Adipocyte (in vitro differentiated cells): ENCODE data around the gene ADRA2B.
"Not testable (repeated sequence)": the region's sequence is repeated elsewhere in the genome, so short reads cannot be mapped to it uniquely, and the experiment has no call there.

ENCODE experiments used
- DNase-seq: peaks from one replicate; pipeline ENCODE4 v3.0.0-alpha.2; 2015; ENCODE audit warnings: low read depth
- H3K27me3 ChIP-seq: replicated peaks from 2 replicates; pipeline ENCODE4 v1.7.0; 2013; ENCODE audit warnings: mild to moderate bottlenecking, low read length, moderate library complexity; ENCODE audit not compliant: control insufficient read depth, insufficient read depth
- H3K36me3 ChIP-seq: 2 replicates; pipeline ENCODE4 v1.7.0; 2013; ENCODE audit warnings: low read length, mild to moderate bottlenecking, moderate library complexity; ENCODE audit not compliant: control insufficient read depth, insufficient read depth, severe bottlenecking
- H3K4me1 ChIP-seq: 2 replicates; pipeline ENCODE4 v1.7.0; 2013; ENCODE audit warnings: mild to moderate bottlenecking, low read length, moderate library complexity; ENCODE audit not compliant: control insufficient read depth, insufficient read depth
- H3K4me3 ChIP-seq: 2 replicates; pipeline ENCODE4 v1.7.0; 2013; ENCODE audit warnings: mild to moderate bottlenecking, low read length, moderate library complexity
- H3K9ac ChIP-seq: 2 replicates; pipeline ENCODE4 v1.7.0; 2013; ENCODE audit warnings: mild to moderate bottlenecking, low read length, moderate library complexity
- H3K9me3 ChIP-seq: 2 replicates; pipeline ENCODE4 v1.7.0; 2013; ENCODE audit warnings: mild to moderate bottlenecking, low read length, moderate library complexity; ENCODE audit not compliant: control insufficient read depth

The ADRA2B gene

DNA sequence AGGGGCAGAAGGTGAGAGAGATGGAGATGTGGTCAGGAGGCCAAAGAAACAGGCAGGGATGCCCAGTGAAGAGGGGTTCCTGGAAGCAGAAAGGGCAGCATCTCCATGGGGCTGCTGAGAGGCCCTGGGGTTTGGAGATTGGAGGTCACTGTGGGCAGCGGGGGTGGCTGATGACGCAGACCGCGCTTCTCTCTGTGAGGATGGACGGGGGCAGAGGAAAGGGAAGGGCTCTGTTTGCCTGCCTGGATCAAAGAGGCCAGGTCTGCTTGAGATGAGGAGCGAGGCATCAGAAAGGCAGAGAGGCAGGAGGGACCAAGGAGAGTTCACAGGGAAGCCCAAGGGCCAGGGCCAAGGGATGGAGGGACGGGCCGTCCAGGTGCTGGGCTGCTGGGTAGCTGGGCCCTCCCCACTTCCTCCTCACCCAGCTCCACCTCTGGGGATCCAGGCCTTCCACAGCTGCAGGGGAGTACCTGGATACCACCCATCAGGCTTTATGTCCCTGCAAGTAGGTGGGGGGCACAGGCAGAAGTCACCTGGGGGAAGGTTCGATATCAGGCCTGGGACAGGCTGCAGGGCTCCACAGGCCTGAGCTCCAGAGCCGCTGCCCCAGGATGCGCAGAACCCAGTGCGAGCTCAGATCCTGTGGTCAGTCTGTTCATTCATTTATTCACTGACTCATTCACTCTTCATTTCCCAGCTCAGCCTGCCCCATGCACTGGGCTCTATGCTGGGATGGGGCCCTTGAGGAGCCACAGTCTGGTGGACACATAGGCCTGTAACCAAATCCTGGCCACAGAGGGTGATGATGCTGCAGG, 30.6 kb downstream of the ADRA2B start:
- DNase-seq: no peak
- no peak overlapping the region for H3K9ac ChIP-seq
- no peak overlapping the region for H3K4me3 ChIP-seq
- no peaks in the 10 kb centered on the region for H3K36me3 ChIP-seq
- H3K9me3 ChIP-seq: peaks cover 2% of the 10 kb centered on the region
- peaks cover 9% of the 10 kb centered on the region for H3K27me3 ChIP-seq
- peaks cover 4% of the 10 kb centered on the region for H3K4me1 ChIP-seq

DNA sequence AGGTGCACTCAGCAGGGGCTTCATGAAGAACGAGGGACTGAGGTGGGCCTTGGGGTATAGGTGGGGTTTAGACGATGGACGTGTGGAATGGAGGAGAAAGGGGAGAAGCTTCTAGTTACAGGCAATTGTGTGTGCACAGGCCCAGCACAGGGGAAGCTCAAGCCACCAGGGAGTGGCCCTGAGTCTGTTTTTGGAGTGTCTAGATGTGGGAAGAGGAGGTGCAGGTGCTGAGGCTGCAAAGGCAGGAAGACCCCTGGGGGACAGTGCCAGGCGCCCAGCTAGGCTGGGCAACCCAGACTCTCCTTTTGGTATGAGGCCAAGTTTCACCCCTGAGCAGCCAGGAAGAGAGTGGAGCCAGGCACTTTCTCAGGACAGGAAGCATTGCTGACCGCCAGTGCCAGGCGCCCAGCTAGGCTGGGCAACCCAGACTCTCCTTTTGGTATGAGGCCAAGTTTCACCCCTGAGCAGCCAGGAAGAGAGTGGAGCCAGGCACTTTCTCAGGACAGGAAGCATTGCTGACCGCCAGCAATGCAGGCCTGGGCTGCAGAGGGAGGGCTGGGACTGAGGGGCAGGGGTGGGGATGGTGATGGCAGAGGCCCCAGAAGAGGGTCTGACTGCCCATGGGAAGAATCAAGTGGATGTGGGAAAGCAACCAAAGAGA, 31.4 kb downstream of the ADRA2B start:
- not testable (repeated sequence) for H3K27me3 ChIP-seq, H3K9me3 ChIP-seq, H3K36me3 ChIP-seq, DNase-seq, H3K4me3 ChIP-seq, H3K4me1 ChIP-seq, H3K9ac ChIP-seq

DNA sequence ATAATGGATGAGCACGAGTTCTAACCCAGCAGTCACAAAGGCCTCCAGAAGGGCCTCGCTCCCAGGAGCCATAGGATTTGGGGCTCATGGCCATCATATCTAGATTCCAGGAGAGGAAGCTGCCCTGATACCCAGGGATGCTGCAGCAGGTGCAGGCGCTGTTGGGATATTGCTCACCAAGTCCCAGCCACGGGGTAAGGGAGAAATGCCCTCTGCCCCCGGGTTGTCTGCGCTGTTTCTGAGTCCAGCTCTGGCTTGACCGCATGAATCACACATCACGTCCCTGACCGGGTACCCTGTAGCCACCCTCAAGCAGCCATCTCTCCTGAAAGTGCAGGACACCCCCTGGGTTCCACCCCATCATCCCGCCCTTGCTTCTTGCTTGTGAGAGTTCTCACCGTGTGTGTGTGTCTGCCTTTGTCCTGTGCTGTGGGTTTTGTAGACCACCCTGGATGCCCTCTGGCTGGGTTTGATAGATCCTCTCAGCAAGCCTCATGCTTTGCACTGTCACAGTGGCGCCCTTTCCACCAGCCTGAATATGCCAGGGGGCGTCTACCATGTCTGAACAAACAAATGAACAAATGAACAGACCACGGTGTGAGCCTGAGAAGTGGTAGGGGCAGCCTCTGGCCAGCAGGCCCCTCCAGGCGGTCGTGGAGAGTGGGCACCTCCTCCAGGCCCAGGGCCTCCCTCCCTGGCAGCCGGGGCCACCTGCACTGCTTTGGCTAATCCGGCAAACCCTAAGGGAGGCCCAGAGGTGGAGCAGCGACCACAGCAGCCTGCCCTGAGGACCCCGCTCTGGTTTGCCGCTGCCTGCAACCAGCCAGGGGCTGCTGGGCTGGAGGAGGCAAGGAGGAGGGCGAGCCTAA, 32.1 kb downstream of the ADRA2B start:
- no peaks in the 10 kb centered on the region for H3K36me3 ChIP-seq
- DNase-seq: no peak
- H3K27me3 ChIP-seq: peaks cover 9% of the 10 kb centered on the region
- no peak overlapping the region for H3K4me3 ChIP-seq
- peaks cover 4% of the 10 kb centered on the region for H3K9me3 ChIP-seq
- no peak overlapping the region for H3K9ac ChIP-seq
- H3K4me1 ChIP-seq: peaks cover 9% of the 10 kb centered on the region

DNA sequence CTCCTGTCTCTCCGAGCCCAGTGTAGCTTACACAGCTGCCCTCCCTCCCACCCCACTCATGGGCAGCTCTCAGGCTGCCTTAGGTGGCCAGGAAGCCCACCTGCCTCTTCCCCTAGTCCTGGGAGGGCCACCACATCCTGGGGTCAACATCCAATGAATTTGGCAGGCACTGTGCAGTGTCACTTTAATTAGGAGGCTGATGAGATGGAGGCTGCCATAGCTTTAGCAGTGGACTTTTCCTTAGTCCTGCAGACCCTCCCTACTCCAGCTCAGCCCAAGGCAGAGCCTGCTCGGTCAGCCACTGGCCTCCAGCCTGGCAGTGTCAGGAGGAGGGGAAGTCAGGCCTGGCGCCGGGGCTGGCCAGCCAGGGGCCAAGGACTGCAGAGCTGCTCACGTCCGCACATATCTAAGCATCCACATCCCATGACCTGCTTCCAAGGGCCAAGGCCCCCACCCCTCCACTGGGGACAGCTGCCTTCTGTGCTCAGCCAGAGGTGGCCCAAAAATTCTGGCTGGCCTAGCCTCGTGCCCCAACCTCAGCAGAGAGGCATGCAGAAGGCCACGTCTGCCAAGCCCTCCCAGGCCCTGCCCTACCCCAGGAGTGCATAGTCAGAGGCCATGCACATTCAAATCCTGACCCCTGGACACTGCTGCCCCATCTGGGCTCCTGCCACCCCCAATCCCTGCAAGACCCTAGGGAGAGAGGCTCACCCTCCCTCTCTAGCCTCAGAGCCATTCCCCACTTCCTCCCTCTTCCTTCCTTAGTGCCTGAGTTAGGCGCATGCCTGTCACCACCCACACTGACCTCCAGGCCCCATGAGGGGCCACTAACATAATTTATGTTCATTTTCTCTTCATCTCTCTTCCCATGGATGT, 33.1 kb downstream of the ADRA2B start:
- Histone ChIP-seq H3K4me3 (no peak overlapping the region), H3K4me1 (peaks cover 15% of the 10 kb centered on the region), H3K36me3 (no peaks in the 10 kb centered on the region), H3K27me3 (peaks cover 4% of the 10 kb centered on the region), H3K9me3 (peaks cover 4% of the 10 kb centered on the region), H3K9ac (no peak overlapping the region)
- DNase-seq: no peak

DNA sequence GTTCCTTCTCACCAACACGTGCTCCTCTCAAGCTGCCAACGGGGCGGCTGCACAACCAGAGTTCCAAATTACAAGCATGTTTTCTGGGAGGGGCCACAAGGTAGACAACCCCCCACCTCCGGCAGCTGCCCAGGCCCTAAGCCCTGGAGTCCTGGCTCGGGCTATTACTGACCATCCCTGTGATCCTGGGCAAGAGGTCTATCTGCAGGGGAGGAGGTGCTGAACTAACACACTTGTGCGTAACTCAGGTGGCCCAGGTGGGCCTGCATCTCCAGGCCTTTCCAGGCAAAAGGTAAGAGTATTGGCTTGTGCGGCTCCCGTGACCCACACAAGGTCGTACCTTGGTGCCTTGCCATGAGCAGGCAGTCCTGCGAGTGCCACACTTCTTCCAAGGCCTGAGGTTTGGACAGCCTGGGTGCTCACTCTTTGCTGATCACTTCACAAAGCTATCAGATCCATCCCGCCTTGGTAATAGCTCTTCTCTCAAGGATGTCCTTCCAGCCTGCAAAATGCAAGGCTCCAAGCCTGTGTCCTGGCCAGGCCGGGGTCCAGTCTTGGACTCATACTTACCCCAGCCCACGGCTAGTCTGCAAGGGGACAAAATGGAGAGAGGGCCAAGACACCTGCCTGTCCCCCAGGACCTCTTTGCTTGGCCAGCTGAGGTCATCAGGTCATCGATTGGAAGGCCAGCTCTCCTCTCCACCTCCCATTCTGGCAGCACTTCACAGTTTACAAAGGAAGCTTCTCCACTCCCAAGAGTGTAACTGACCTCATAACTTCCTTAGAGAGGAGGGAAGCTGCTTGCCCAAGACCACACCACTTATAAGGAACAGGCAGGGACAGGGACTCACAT, 33.9 kb downstream of the ADRA2B start:
- Histone ChIP-seq H3K9me3 (peaks cover 4% of the 10 kb centered on the region), H3K36me3 (no peaks in the 10 kb centered on the region), H3K9ac (no peak overlapping the region), H3K4me3 (no peak overlapping the region), H3K27me3 (no peaks in the 10 kb centered on the region), H3K4me1 (peaks cover 15% of the 10 kb centered on the region)
- DNase-seq: no peak

DNA sequence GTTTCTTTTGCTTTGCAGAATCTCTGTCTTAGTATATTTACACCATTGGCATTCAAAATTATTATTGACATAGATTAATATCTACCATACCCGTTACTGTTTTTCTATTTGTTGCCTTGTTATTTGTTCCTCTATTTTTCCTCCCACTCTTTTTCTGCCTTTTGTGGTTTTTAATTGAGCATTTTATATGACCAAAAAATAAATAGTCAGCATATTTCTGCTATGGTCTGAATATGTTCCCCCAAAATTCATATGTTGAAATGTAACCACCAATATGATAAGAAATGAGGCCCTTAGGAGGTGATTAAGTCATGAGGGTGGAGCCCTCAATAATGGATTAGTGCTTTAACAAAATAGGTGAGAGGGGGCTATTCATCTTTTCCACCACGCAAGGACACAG, 35.3 kb downstream of the ADRA2B start:
- no peak overlapping the region for H3K4me3 ChIP-seq
- no peaks in the 10 kb centered on the region for H3K27me3 ChIP-seq
- no peak overlapping the region for H3K9ac ChIP-seq
- DNase-seq: no peak
- H3K36me3 ChIP-seq: no peaks in the 10 kb centered on the region
- peaks cover 14% of the 10 kb centered on the region for H3K9me3 ChIP-seq
- peaks cover 15% of the 10 kb centered on the region for H3K4me1 ChIP-seq

DNA sequence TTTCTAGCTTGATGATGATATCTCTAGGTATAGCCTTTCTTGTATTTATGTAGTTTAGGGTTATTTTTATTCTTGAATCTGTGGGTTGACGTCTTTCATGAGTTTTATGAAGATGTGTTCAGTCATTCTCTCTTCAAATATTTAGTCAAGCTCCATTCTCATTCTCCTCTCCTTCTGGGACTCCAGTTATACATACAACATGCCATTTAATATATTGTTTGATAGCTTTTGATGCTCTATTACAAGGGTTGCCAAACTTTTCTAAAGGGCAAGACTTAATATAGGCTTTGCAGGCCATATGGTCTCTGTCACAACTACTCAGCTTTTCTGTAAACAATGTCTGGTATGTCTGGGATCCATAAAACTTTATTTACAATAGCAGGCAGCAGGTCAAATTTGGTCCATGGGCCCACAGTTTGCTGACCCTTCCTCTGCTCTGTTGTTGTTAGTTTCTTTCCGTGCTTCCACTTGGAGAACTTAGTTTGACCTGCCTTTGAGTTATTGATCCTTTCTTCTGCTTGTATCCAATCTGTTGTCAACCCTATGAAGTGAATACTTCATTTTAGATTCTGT, 41.1 kb downstream of the ADRA2B start:
- H3K27me3 ChIP-seq: peaks cover 9% of the 10 kb centered on the region
- no peak overlapping the region for H3K4me3 ChIP-seq
- no peaks in the 10 kb centered on the region for H3K36me3 ChIP-seq
- no peak overlapping the region for H3K9ac ChIP-seq
- H3K4me1 ChIP-seq: peaks cover 12% of the 10 kb centered on the region
- peaks cover 20% of the 10 kb centered on the region for H3K9me3 ChIP-seq
- DNase-seq: no peak

DNA sequence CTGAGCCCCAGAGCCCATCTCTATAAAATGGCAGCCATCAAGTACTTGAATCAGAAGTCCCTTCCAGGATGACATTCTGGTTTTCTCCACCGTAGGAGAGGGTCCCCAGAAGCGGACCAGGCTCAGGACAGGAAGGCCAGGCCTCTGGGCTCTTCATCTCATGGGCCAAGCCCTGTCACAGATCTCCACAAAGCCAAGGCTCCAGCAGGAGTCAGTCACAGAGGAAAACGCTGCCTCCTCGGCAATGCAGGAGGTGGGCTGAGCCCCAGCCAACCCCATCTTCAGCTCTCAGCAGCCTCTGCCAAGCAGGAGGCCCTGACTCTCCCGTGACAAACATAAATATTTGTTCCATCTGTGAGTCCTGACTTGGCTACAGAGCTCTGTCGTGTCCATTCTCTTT, 42.2 kb downstream of the ADRA2B start:
- DNase-seq: no peak
- Histone ChIP-seq H3K9me3 (peaks cover 20% of the 10 kb centered on the region), H3K9ac (no peak overlapping the region), H3K36me3 (no peaks in the 10 kb centered on the region), H3K27me3 (peaks cover 9% of the 10 kb centered on the region), H3K4me1 (peaks cover 5% of the 10 kb centered on the region), H3K4me3 (no peak overlapping the region)

DNA sequence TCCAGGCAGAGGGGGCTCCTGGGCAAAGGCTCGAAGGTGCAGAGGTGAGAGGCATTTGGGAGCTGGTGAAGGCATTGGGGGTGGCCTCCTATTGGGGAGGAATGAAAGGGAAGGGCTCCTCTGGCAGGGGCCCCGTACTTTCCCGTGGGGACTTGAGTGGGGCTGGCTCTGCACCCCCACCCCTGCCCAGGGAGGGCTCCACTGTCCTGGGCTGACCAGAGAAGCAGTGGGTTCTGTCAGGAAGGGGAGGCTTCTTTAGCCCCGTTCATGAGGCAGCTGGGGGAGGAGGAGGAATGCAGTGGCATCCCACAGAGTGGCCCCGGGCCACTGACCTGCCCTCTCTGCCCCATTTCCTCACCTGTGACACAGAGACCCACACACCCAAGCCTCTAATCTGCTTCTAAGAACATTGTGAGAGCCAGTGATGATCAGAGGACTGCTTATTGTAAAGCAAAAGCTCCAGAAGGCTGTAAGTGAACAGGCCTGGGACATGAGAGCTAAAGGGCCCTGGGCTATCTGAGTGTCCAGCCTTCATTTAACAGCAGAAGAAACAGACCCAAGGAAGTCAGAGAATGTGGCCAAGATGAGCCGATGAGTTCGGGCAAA, 43.1 kb downstream of the ADRA2B start:
- Histone ChIP-seq H3K27me3 (peaks cover 9% of the 10 kb centered on the region), H3K9me3 (peaks cover 20% of the 10 kb centered on the region), H3K36me3 (no peaks in the 10 kb centered on the region), H3K4me3 (no peak overlapping the region), H3K4me1 (no peaks in the 10 kb centered on the region), H3K9ac (no peak overlapping the region)
- DNase-seq: no peak
